Endometrial microvascular endothelial cells (primary cell): ENCODE results near the gene CPTP. TPM values are rescaled to one million over a fixed set of nuclear protein-coding genes. Genes with fewer than 3 reads are reported as not detected.

ENCODE experiments used
- in situ Hi-C: cut with HindIII; loops from 2 replicates; pipeline ENCODE4 v1.10.0; 2017; ENCODE audit warnings: low sequenced_read_pairs, low pct_unique_long_range_greater_than_20kb; ENCODE audit errors: inconsistent ontology term
- total RNA-seq: library from RNA; depleted of rRNA; stranded (reverse); fragments of >200 nt; gene quantifications from one replicate; pipeline ENCODE4 v1.2.3, GENCODE V29; 2015; ENCODE audit errors: inconsistent ontology term

CPTP gene
- total RNA-seq, 1 donor from 2014 or later = 31.2 TPM

GRCh38 chr1:1371746-1372711, 47.4 kb downstream of the CPTP start:
- in situ Hi-C loops = no loop called here

DNA sequence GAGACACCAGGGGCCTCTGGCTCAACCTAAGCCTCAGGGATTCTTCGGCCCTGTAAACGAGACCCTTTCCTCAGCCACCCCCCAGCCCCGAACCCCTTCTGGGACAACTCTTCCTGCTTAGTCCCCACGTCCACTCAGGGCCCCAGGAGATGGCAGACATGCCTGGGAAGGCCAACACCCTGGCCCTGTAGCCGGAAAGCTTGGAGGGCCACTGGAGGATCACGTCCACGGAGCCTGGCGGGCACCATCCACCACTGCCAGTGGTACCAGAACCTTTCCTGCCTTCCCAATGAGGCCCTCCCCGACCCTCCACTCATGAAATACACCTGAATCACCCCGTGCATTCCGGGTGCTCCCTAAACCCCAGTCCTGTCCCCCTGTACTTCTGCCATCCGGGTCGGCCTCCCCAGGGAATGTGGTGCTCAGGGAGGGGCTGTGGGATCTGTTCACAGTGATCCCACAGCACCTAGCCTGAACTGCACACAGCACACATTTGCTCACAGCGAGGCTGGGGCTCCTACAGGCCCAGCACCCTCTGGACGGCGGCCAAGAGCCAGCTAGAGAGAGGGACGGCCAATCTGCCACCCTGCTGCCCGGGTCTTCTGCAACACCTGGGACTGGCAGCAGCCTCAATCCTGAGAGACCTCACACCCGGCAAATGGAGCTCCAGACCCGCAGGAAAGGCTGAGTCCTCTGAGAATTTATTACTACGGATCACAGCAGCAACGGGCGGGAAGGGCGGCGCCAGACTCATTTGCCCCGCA, 48.6 kb downstream of the CPTP start:
- in situ Hi-C loops = no loop called here

- in situ Hi-C loops = no loop called here
These were observed 49.4 kb downstream of the CPTP start for GRCh38 chr1:1373815-1374588.

GRCh38 chr1:1374589-1374928, 50.0 kb downstream of the CPTP start:
- in situ Hi-C loops = no loop called here

DNA sequence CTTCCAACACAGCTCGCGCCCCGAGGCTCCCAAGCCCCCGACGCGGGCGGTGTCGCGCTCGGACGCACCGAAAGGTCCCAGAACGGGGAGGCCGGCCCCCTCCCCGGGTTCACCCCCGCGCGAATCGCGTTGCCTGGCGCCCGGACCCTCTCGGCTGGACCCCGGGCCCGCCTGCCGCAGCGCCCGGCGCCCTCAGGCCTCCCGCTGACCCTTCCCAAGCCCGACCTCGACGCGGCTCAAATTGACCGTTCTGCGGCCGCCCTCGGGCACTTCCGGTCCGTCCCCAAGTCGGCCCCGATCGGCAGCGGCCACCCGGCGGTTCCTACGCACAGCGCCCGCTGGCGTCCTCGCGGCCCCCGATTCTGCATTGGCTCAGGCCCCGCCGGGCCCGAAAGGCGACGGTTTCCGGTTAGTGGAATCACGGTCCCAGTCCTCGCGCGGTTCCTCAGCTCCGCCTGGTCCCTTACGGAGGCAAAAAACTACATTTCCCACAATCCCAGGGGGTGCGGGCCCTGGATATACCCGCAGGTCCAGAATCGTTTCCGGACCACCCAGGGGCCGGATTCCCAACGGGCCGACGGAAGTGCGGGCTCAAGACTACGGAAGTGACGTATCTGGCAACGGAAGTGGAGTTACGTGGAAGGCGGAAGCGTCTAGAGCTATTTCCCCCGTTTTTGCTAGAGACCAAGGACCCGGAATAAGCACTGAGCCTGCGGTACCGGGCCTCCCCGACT, 50.5 kb downstream of the CPTP start, which contains the start of gene AURKAIP1:
AURKAIP1 (minus strand) TSS at position 279 of the 734 bp plus-strand sequence. CDS start 451 bp downstream, outside the sequence.
- in situ Hi-C loops = no loop called here

- in situ Hi-C loops = no loop called here
These were observed 52.1 kb downstream of the CPTP start for GRCh38 chr1:1376551-1377226.

- in situ Hi-C loops = no loop called here
These were observed 53.1 kb downstream of the CPTP start for GRCh38 chr1:1377540-1378205.

Other genes with a start within 250 kb of the CPTP start
- 22.3 TPM for gene C1orf159, start 208.7 kb upstream of the CPTP start, total RNA-seq
- gene TTLL10, start 150.9 kb upstream of the CPTP start, total RNA-seq = not detected
- not detected for gene TNFRSF18, start 118.2 kb upstream of the CPTP start, total RNA-seq
- not detected for gene TNFRSF4, start 110.6 kb upstream of the CPTP start, total RNA-seq
- 186 TPM for gene SDF4, start 92.8 kb upstream of the CPTP start, total RNA-seq
- gene B3GALT6, start 92.6 kb upstream of the CPTP start, total RNA-seq = 23.9 TPM
- gene C1QTNF12, start 78.1 kb upstream of the CPTP start, total RNA-seq = not detected
- 47.6 TPM for gene UBE2J2, start 50.9 kb upstream of the CPTP start, total RNA-seq
- under 0.01 TPM for gene SCNN1D, start 44.4 kb upstream of the CPTP start, total RNA-seq
- gene ACAP3, start 16.9 kb upstream of the CPTP start, total RNA-seq = 28.7 TPM
- gene PUSL1, start 16.2 kb upstream of the CPTP start, total RNA-seq = 21.4 TPM
- 99.3 TPM for gene INTS11, start 142 bp upstream of the CPTP start, total RNA-seq
- under 0.01 TPM for gene TAS1R3, start 6.5 kb downstream of the CPTP start, total RNA-seq
- gene DVL1, start 24.6 kb downstream of the CPTP start, total RNA-seq = 41.8 TPM
- gene MXRA8, start 33.8 kb downstream of the CPTP start, total RNA-seq = 4.0 TPM
- gene AURKAIP1, start 50.4 kb downstream of the CPTP start, total RNA-seq = 153 TPM
- 85.4 TPM for gene CCNL2, start 74.5 kb downstream of the CPTP start, total RNA-seq
- 180 TPM for gene MRPL20, start 82.5 kb downstream of the CPTP start, total RNA-seq
- 2.0 TPM for gene ANKRD65, start 96.5 kb downstream of the CPTP start, total RNA-seq
- 27.5 TPM for gene VWA1, start 110.9 kb downstream of the CPTP start, total RNA-seq
- under 0.01 TPM for gene ATAD3C, start 124.9 kb downstream of the CPTP start, total RNA-seq
- 34.4 TPM for gene ATAD3B, start 147.0 kb downstream of the CPTP start, total RNA-seq
- gene ATAD3A, start 187.4 kb downstream of the CPTP start, total RNA-seq = 67.8 TPM
- gene TMEM240, start 215.8 kb downstream of the CPTP start, total RNA-seq = 1.0 TPM